Activated gamma-delta T cell (primary cell): ENCODE results near the gene NAT14.
"Not testable (repeated sequence)": the region's sequence is repeated elsewhere in the genome, so short reads cannot be mapped to it uniquely, and the experiment has no call there.

Experiments
- DNase-seq: peaks from one replicate; lab custom pipeline; 2025; lab: John Stamatoyannopoulos, UW

NAT14 gene

GRCh38 chr19:55486971-55487923 is 2.3 kb downstream of the NAT14 start:
- DNase-seq, result no peak

GRCh38 chr19:55487924-55488687 is 3.1 kb downstream of the NAT14 start, which contains the start of gene SSC5D:
SSC5D (plus strand) TSS chr19:55488436; CDS start chr19:55488590, 154 bp downstream.
- DNase-seq, result no peak

- no peak for DNase-seq
These were observed 4.2 kb downstream of the NAT14 start for GRCh38 chr19:55488986-55489710.

GRCh38 chr19:55489711-55490477 is 4.9 kb downstream of the NAT14 start:
- DNase-seq, result no peak

GRCh38 chr19:55490478-55491432 is 5.8 kb downstream of the NAT14 start:
- DNase-seq, result no peak

- DNase-seq, result no peak
These were observed 6.8 kb downstream of the NAT14 start for GRCh38 chr19:55491546-55492360.

GRCh38 chr19:55492362-55492944 is 7.5 kb downstream of the NAT14 start:
- no peak for DNase-seq

GRCh38 chr19:55493052-55493644 is 8.2 kb downstream of the NAT14 start:
- no peak for DNase-seq

GRCh38 chr19:55493645-55494171 is 8.7 kb downstream of the NAT14 start:
- DNase-seq, result no peak

GRCh38 chr19:55494172-55494761 is 9.3 kb downstream of the NAT14 start:
- DNase-seq, result no peak

GRCh38 chr19:55495646-55496349 is 10.8 kb downstream of the NAT14 start:
- no peak for DNase-seq

GRCh38 chr19:55496820-55497219 is 11.8 kb downstream of the NAT14 start:
- DNase-seq, result not testable (repeated sequence)

- no peak for DNase-seq
These were observed 12.8 kb downstream of the NAT14 start for GRCh38 chr19:55497763-55498162.

GRCh38 chr19:55498246-55498840 is 13.4 kb downstream of the NAT14 start:
- no peak for DNase-seq

GRCh38 chr19:55500368-55500952 is 15.5 kb downstream of the NAT14 start:
- DNase-seq, result no peak

GRCh38 chr19:55502197-55502952 is 17.4 kb downstream of the NAT14 start:
- DNase-seq, result no peak
